IMR-90 (cell line): ENCODE data around the gene SNTG2. TPM values are rescaled to one million over a fixed set of nuclear protein-coding genes. Genes with fewer than 3 reads are reported as not detected.

Experiments used
- ATAC-seq: fragments of 200-7000 bp; cut with Tn5 transposase; 2 replicates; pipeline ENCODE4 v1.9.1; 2020; ENCODE audit warnings: low read depth, mild to moderate bottlenecking, moderate library complexity
- BruUV-seq: library from RNA; stranded (reverse); fragments of 400-500 nt; replicated peaks from 2 replicates; lab custom pipeline; 2021; lab: Mats Ljungman, UMichigan
- CTCF ChIA-PET: fragments of 300-600 bp; formaldehyde crosslinking; extraction: SDS; loops from one replicate; lab custom pipeline; 2021; ENCODE audit warnings: antibody characterized with exemption; lab: Yijun Ruan, JAX
- POLR2A ChIA-PET: fragments of 300-600 bp; sonication (Branson Sonifier 250); formaldehyde crosslinking; loops from one replicate; lab custom pipeline; 2022; ENCODE audit warnings: antibody characterized with exemption; ENCODE audit not compliant: unreplicated experiment; lab: Charles Lee
- DNase-seq: peaks from one replicate; pipeline ENCODE4 v3.0.0; 2013
- H2AFZ ChIP-seq: replicated peaks from 2 replicates; pipeline ENCODE3; 2013; ENCODE audit warnings: low read length, mild to moderate bottlenecking; ENCODE audit not compliant: poor library complexity
- H2AK5ac ChIP-seq: 2 replicates; pipeline ENCODE4 v1.6.1; 2013; ENCODE audit warnings: low read depth, low read length, inconsistent platforms
- H2AK9ac ChIP-seq: replicated peaks from 2 replicates; pipeline ENCODE3; 2013; ENCODE audit warnings: mild to moderate bottlenecking, low read depth, low read length, moderate library complexity; ENCODE audit not compliant: poor library complexity
- H2BK120ac ChIP-seq: 2 replicates; pipeline ENCODE4 v1.6.1; 2013; ENCODE audit warnings: low read depth, low read length, inconsistent platforms
- H2BK15ac ChIP-seq: 3 replicates; pipeline ENCODE4 v1.6.1; 2013; ENCODE audit warnings: low read depth, low read length, inconsistent platforms
- H2BK20ac ChIP-seq: 2 replicates; pipeline ENCODE4 v1.6.1; 2013; ENCODE audit warnings: low read depth, mild to moderate bottlenecking, inconsistent platforms, low read length, moderate library complexity
- H2BK5ac ChIP-seq: 2 replicates; pipeline ENCODE4 v1.6.1; 2013; ENCODE audit warnings: mild to moderate bottlenecking, low read depth, low read length, inconsistent platforms; ENCODE audit not compliant: poor library complexity, severe bottlenecking
- H3K14ac ChIP-seq: replicated peaks from 2 replicates; pipeline ENCODE4 v1.6.1; 2013; ENCODE audit warnings: low read depth, low read length, inconsistent platforms
- H3K18ac ChIP-seq: 2 replicates; pipeline ENCODE4 v1.6.1; 2013; ENCODE audit warnings: low read depth, low read length, control low read depth
- H3K23ac ChIP-seq: 2 replicates; pipeline ENCODE4 v1.6.1; 2013; ENCODE audit warnings: low read depth, low read length, inconsistent platforms
- H3K27ac ChIP-seq: 2 replicates; pipeline ENCODE4 v1.5.1; 2013; ENCODE audit warnings: mild to moderate bottlenecking, control low read depth, low read length; ENCODE audit not compliant: insufficient read depth
- H3K27me3 ChIP-seq: 2 replicates; pipeline ENCODE4 v1.6.1; 2013; ENCODE audit warnings: low read length; ENCODE audit not compliant: control insufficient read depth, insufficient read depth
- H3K36me3 ChIP-seq: 2 replicates; pipeline ENCODE4 v1.6.1; 2013; ENCODE audit warnings: low read length, mixed read lengths; ENCODE audit not compliant: control insufficient read depth, insufficient read depth
- H3K4ac ChIP-seq: 2 replicates; pipeline ENCODE4 v1.6.1; 2013; ENCODE audit warnings: low read depth, low read length, inconsistent platforms
- H3K4me1 ChIP-seq: 2 replicates; pipeline ENCODE4 v1.6.1; 2013; ENCODE audit warnings: low read length, mixed read lengths; ENCODE audit not compliant: control insufficient read depth, insufficient read depth
- H3K4me2 ChIP-seq: 2 replicates; pipeline ENCODE4 v1.6.1; 2013; ENCODE audit warnings: low read depth, mild to moderate bottlenecking, control low read depth, low read length, moderate library complexity
- H3K4me3 ChIP-seq: 2 replicates; pipeline ENCODE4 v1.5.1; 2013; ENCODE audit warnings: low read depth, mild to moderate bottlenecking, control low read depth, low read length, moderate library complexity; ENCODE audit not compliant: insufficient read depth
- H3K56ac ChIP-seq: 2 replicates; pipeline ENCODE4 v1.6.1; 2013; ENCODE audit warnings: low read length, inconsistent platforms; ENCODE audit not compliant: insufficient read depth; ENCODE audit errors: extremely low read depth
- H3K79me1 ChIP-seq, 2 experiments: 2 replicates each; pipeline ENCODE4 v1.6.1; 2013; ENCODE audit warnings: low read length in 2 of 2, inconsistent platforms in 1 of 2, low read depth in 1 of 2
- H3K9ac ChIP-seq: 2 replicates; pipeline ENCODE4 v1.6.1; 2013; ENCODE audit warnings: low read depth, low read length, control low read depth
- H3K9me1 ChIP-seq: 2 replicates; pipeline ENCODE4 v1.6.1; 2013; ENCODE audit warnings: low read length, inconsistent platforms; ENCODE audit not compliant: insufficient read depth
- H3K9me3 ChIP-seq: 2 replicates; pipeline ENCODE4 v1.6.1; 2013; ENCODE audit warnings: low read length; ENCODE audit not compliant: control insufficient read depth, insufficient read depth
- H4K20me1 ChIP-seq: 2 replicates; pipeline ENCODE4 v1.6.1; 2013; ENCODE audit warnings: low read length, inconsistent platforms; ENCODE audit not compliant: insufficient read depth
- H4K5ac ChIP-seq: 2 replicates; pipeline ENCODE4 v1.6.1; 2013; ENCODE audit warnings: mild to moderate bottlenecking, low read depth, low read length, control low read depth
- H4K8ac ChIP-seq, 2 experiments: 2 replicates each; pipeline ENCODE4 v1.6.1; 2013; ENCODE audit warnings: low read depth in 2 of 2, low read length in 2 of 2, control low read depth in 1 of 2, inconsistent platforms in 1 of 2
- H4K91ac ChIP-seq: 2 replicates; pipeline ENCODE4 v1.6.1; 2013; ENCODE audit warnings: low read depth, low read length, inconsistent platforms; ENCODE audit not compliant: insufficient read depth
- CHD1 ChIP-seq: IDR thresholded peaks from 2 replicates; pipeline ENCODE4 v1.6.1; 2012; ENCODE audit warnings: low read depth, low read length, improper control_type of control experiment
- ELK1 ChIP-seq: fragments of 150-350 bp; IDR thresholded peaks from 2 replicates; pipeline ENCODE4 v1.6.1; 2016; ENCODE audit warnings: low read depth, mild to moderate bottlenecking, low read length, moderate library complexity, borderline replicate concordance
- MAFK ChIP-seq: IDR thresholded peaks from 2 replicates; pipeline ENCODE4 v1.6.1; 2012; ENCODE audit warnings: low read depth, low read length, improper control_type of control experiment
- MAZ ChIP-seq: IDR thresholded peaks from 2 replicates; pipeline ENCODE4 v1.6.1; 2012; ENCODE audit warnings: low read depth, mild to moderate bottlenecking, low read length, improper control_type of control experiment, moderate library complexity, borderline replicate concordance
- MXI1 ChIP-seq: IDR thresholded peaks from 2 replicates; pipeline ENCODE4 v1.6.1; 2012; ENCODE audit warnings: low read depth, mild to moderate bottlenecking, low read length, moderate library complexity, borderline replicate concordance
- POLR2A ChIP-seq: IDR thresholded peaks from 2 replicates; pipeline ENCODE4 v1.6.1; 2012; ENCODE audit warnings: mild to moderate bottlenecking, low read depth, low read length
- SMC3 ChIP-seq: fragments of 150-350 bp; IDR thresholded peaks from 2 replicates; pipeline ENCODE4 v1.6.1; 2016; ENCODE audit warnings: low read depth, mild to moderate bottlenecking, antibody characterized with exemption, low read length, moderate library complexity
- WGBS, 2 experiments: methylation state at CpG; one replicate each; pipeline versions ENCODE4 v1.1.5 to v1.1.7; 2013; ENCODE audit warnings: missing lambda C conversion rate in 2 of 2; ENCODE audit not compliant: insufficient read length in 1 of 2; ENCODE audit errors: extremely low coverage in 2 of 2; 5-methylcytosine and 5-hydroxymethylcytosine counted together
- dilution Hi-C: fragments of 300-500 bp; cut with HindIII; formaldehyde crosslinking; loops from one replicate; pipeline ENCODE4 v1.14.3; 2018; ENCODE audit warnings: low sequenced_read_pairs; ENCODE audit not compliant: unreplicated experiment
- in situ Hi-C: fragments of 300-500 bp; cut with MboI; formaldehyde crosslinking; loops from 3 replicates; pipeline ENCODE4 v1.14.3; 2019; ENCODE audit warnings: low sequenced_read_pairs, inconsistent platforms, mixed read lengths
- intact Hi-C: fragments of 100-400 bp; cut with micrococcal nuclease; formaldehyde crosslinking; loops from 2 replicates; pipeline ENCODE4 v1.10.0; 2022
- polyA plus RNA-seq, 3 experiments: library from polyadenylated mRNA; depleted of rRNA; stranded (reverse); fragments of >200 nt; gene quantifications; 2 replicates each; pipeline ENCODE4 v1.2.3, GENCODE V29; 2012; ENCODE audit warnings: low replicate concordance in 1 of 3
- total RNA-seq: library from RNA; depleted of rRNA; stranded (reverse); fragments of >200 nt; gene quantifications from 2 replicates; pipeline ENCODE4 v1.2.3, GENCODE V29; 2012
- TF ChIP-seq, protein P1 (sequence below): fragments of 150-350 bp; IDR thresholded peaks from 2 replicates; pipeline ENCODE4 v1.6.1; 2017; ENCODE audit warnings: mild to moderate bottlenecking, antibody characterized with exemption, low read length, low read depth

SNTG2 gene
- total and polyA plus RNA-seq, 2 of the 4 experiments (the other 2 are of a cell fraction): under 0.01 to 0.17 TPM

DNA sequence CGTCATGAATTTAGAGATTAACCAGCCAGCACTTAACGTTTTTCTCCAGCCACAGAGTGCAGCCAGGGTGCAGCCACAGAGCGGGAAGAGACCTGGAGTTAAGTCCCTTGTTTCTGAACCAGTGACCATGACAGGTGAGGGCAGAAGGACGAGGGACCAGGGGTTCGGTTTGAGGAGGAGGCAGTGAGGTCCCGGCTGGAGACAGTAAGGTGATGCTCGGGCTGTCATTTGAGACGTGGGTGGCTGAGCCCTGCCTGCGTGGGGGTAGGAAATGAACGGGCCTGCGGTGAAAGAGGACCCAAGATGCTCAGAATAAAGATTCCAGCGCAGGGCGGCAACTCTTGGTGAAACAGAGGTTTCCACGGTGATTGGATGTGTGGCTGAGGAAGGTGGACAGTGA, 205.9 kb downstream of the SNTG2 start (continued):
- TF ChIP-seq, protein P1, sequence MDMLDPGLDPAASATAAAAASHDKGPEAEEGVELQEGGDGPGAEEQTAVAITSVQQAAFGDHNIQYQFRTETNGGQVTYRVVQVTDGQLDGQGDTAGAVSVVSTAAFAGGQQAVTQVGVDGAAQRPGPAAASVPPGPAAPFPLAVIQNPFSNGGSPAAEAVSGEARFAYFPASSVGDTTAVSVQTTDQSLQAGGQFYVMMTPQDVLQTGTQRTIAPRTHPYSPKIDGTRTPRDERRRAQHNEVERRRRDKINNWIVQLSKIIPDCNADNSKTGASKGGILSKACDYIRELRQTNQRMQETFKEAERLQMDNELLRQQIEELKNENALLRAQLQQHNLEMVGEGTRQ: no peak

DNA sequence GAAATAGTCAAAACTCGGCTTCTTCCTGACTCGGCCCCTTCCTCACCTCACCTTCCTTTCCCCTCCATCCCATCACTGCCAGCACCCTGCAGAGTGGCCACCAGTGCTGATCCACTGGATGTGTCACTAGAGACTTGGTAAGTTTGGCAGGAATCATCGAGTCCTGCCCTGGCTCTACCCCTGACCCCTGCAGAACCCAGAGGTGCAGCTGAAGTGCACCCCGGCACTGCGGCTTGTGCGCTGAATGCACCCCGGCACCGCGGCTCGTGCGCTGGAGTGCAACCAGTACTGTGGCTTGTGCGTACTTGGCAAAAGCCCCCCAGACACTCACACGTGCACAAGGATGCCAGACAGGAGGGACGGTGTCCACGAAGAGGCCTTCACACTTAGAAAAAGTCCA, 206.5 kb downstream of the SNTG2 start:
- Histone ChIP-seq H2BK120ac (no peak overlapping the region), H3K4ac (no peak overlapping the region), H3K4me2 (no peak overlapping the region), H3K79me1 (no peaks in the 10 kb centered on the region), H2BK5ac (no peak overlapping the region), H3K56ac (no peak overlapping the region), H2AFZ (no peak overlapping the region), H4K5ac (no peak overlapping the region), H3K14ac (no peak overlapping the region), H3K27me3 (no peaks in the 10 kb centered on the region), H3K9me1 (no peaks in the 10 kb centered on the region), H3K27ac (no peak overlapping the region), H2AK5ac (no peak overlapping the region), H4K91ac (no peak overlapping the region), H3K9ac (no peak overlapping the region), H2BK20ac (no peak overlapping the region), H3K36me3 (no peaks in the 10 kb centered on the region), H2AK9ac (no peak overlapping the region), H3K4me1 (no peaks in the 10 kb centered on the region), H3K4me3 (no peak overlapping the region), H4K20me1 (no peaks in the 10 kb centered on the region), H3K18ac (no peak overlapping the region), H3K9me3 (peaks cover 24% of the 10 kb centered on the region), H3K23ac (no peak overlapping the region), H2BK15ac (no peak overlapping the region), H4K8ac (no peak overlapping the region)
- in situ Hi-C loops (no loop called here), dilution Hi-C loops (no loop called here), intact Hi-C loops (no loop called here)
- BruUV-seq: no TSS peak
- CTCF ChIA-PET: no interaction called here
- DNase-seq (no peak), ATAC-seq (no peak)
- TF ChIP-seq MXI1 (no peak), ELK1 (no peak), POLR2A (no peak), MAFK (no peak), SMC3 (no peak), CHD1 (no peak), MAZ (no peak)
- POLR2A ChIA-PET: no interaction called here
- WGBS, 2 experiments: 74% methylated on average over 3 of the region's 15 CpGs; no CpG with 5 or more reads in 1 of the 2 experiments
